Transverse colon (tissue), 4 donors: ENCODE results near the gene PDZRN3. TPM values are rescaled to one million over a fixed set of nuclear protein-coding genes. Genes with fewer than 3 reads are reported as not detected.
A peak's percentile ranks its signal among the peaks of the same experiment; 100 is the strongest.

Experiments used
- DNase-seq: peaks from one replicate; pipeline ENCODE4 v3.0.0-alpha.2; 2019
- H3K27ac ChIP-seq, 4 donors: fragments of 200-600 bp; sonication (generic); 2 replicates each; pipeline ENCODE4 v1.5.1; 2016 to 2018; ENCODE audit warnings: inconsistent platforms in 4 of 4
- H3K27me3 ChIP-seq: fragments of 200-600 bp; sonication (generic); 2 replicates; pipeline ENCODE4 v1.5.1; 2017; ENCODE audit warnings: inconsistent platforms
- H3K36me3 ChIP-seq, 4 donors: fragments of 200-600 bp; sonication (generic); 2 replicates each; pipeline ENCODE4 v1.5.1; 2017 to 2019; ENCODE audit warnings: inconsistent platforms in 4 of 4
- H3K4me1 ChIP-seq, 4 donors: fragments of 200-600 bp; sonication (generic); 2 replicates each; pipeline ENCODE4 v1.5.1; 2017 to 2020; ENCODE audit warnings: inconsistent platforms in 4 of 4
- H3K4me3 ChIP-seq, 4 donors: fragments of 200-600 bp; sonication (generic); 1 replicate in 1 of 4; 2 replicates in 3 of 4; pipeline versions ENCODE4 v1.5.1 to v1.6.1; 2017 to 2019; ENCODE audit warnings: inconsistent platforms in 4 of 4
- H3K9me3 ChIP-seq, 2 donors: fragments of 200-600 bp; sonication (generic); 2 replicates each; pipeline ENCODE4 v1.5.1; 2017 to 2019; ENCODE audit warnings: inconsistent platforms in 2 of 2
- CTCF ChIP-seq, 5 experiments: fragments of 200-600 bp in 3 of 5; fragments of 450-650 bp in 2 of 5; sonication (generic) in 3 of 5; IDR thresholded peaks; 1 replicate in 2 of 5; 2 replicates in 3 of 5; pipeline ENCODE4 v1.5.1; 2016 to 2017; ENCODE audit warnings: antibody characterized with exemption in 5 of 5, inconsistent platforms in 3 of 5, mild to moderate bottlenecking in 2 of 5, moderate library complexity in 1 of 5
- EP300 ChIP-seq: sonication (generic); formaldehyde crosslinking; IDR thresholded peaks from one replicate; pipeline ENCODE4 v1.6.1; 2017; ENCODE audit warnings: antibody characterized with exemption, low read depth
- POLR2A ChIP-seq: fragments of 450-650 bp; IDR thresholded peaks from one replicate; pipeline ENCODE4 v1.6.1; 2016; ENCODE audit warnings: antibody characterized with exemption, mild to moderate bottlenecking, moderate library complexity
- POLR2AphosphoS5 ChIP-seq, 3 donors: sonication (generic); formaldehyde crosslinking; IDR thresholded peaks; one replicate each; pipeline ENCODE4 v1.6.1; 2016; ENCODE audit warnings: antibody characterized with exemption in 3 of 3
- WGBS, 2 donors: methylation state at CpG; one replicate each; pipeline ENCODE4 v1.1.5; 2018; ENCODE audit warnings: low coverage in 1 of 2; 5-methylcytosine and 5-hydroxymethylcytosine counted together
- in situ Hi-C, 4 donors: fragments of 200-750 bp; cut with MboI; loops; one replicate each; pipeline versions ENCODE4 v1.15.0 to v1.15.1; 2017; ENCODE audit warnings: low sequenced_read_pairs in 3 of 4, low pct_ligation_motif_present in 1 of 4, low pct_unique_long_range_greater_than_20kb in 1 of 4
- intact Hi-C: fragments of 100-400 bp; cut with DNase I; formaldehyde crosslinking; loops from one replicate; pipeline ENCODE4 v1.15.1; 2023; ENCODE audit warnings: low total_unique reads
- total RNA-seq, 4 donors: library from RNA; depleted of rRNA; stranded (reverse); fragments of >200 nt; gene quantifications; one replicate each; pipeline ENCODE4 v1.1.0, GENCODE V29; 2016

PDZRN3 gene
- total RNA-seq, 4 donors from 2014 or later = 31.9 to 191 (median 75.3) TPM

DNA sequence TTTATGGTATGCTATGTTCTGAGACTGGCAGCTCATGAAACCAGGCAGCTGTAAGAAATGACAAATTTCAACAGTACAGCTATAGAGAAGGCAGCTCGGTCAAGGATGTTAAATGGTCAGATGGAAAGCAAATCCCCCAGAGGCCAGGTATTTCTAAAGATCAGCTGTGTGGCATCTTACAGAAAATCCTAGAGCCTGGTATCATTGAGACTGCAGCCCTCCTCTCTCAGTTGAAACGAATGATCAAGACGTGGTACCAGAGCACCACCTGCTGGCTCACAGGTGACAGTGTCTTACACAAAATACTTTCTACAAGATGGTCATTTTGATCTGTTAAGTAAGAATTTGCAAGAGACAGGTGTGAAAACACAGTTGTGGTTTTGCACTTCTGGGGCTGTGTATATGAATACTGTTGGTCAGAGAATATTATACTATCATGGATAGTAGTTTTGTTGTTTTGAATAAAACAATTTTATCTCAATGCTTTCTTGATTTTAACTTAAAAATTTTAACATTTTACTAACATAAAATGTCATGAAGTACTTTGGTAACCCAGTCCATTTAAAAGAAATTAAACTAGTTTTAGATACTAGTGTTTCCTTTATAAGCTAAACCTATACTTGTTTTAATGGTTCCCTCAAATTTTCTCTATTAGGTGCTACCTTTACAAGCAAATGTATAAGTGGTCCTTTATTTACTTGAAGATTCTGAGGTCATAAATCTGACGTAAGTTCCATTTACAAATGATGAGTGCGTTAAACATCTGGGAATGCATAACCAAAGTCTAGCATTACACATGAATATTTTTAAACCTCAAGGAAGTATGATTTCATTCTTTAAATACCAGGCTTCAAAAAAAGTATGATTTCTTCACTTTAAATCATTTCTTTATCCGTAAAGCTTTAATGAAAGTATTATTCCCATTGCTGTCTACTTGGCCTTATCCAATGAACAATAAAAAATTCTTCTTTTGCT, 121.8 kb downstream of the PDZRN3 start:
- H3K27ac ChIP-seq = peak overlapping the region; percentile 15 to 35 (median 32)

DNA sequence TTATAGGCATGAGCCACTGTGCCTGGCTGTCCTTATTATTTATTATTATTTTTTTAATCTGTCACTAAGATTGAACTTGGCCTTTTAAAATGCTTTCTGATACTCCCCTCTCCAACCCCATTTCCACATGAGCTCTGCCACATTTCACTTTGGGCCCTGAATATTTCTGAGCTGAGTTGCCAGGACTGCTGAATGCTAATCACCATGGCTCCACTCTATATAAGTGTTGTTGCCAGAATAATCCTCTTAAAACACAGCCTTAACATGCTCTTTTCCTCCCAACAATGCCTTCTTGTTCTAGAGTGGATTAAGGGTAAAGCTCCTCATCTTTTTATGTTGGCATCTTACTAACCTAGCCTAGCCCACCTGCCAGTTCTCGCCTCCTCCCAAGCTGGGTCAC, 124.4 kb downstream of the PDZRN3 start:
- no peak for TF ChIP-seq POLR2AphosphoS5 (IDR thresholded peaks at IDR 0.05)
- intact Hi-C loops (no loop called here), in situ Hi-C loops (loop anchor here (5.0 to 25.0 kb wide), 5 partner anchors 112 to 398 kb away; partner anchors contain the start of gene PDZRN3 (in 1 of the 4))
- Histone ChIP-seq H3K36me3 (no peaks in the 10 kb centered on the region), H3K4me3 (no peak overlapping the region), H3K27me3 (no peaks in the 10 kb centered on the region), H3K4me1 (peaks cover 12 to 37% (median 14%) of the 10 kb centered on the region in 4 donors), H3K27ac (no peak overlapping the region), H3K9me3 (no peaks in the 10 kb centered on the region)
- WGBS, 2 donors = 88 to 100% methylated on average over 1 of the region's 1 CpG
- DNase-seq = no peak

More for the DNA sequence above, 121.8 kb downstream of the PDZRN3 start:
- WGBS, 2 donors = 21 to 24% methylated on average over 6 of the region's 6 CpGs
- DNase-seq = peak; percentile 75
- Histone ChIP-seq H3K27me3 (no peaks in the 10 kb centered on the region), H3K9me3 (no peaks in the 10 kb centered on the region), H3K4me1 (peaks cover 10 to 28% (median 14%) of the 10 kb centered on the region in 4 donors), H3K36me3 (no peaks in the 10 kb centered on the region), H3K4me3 (no peak overlapping the region)
- intact Hi-C loops = loop anchor here (2.0 kb wide), 1 partner anchor 402 kb away; no protein-coding TSS in a partner anchor
- TF ChIP-seq CTCF (IDR thresholded peaks at IDR 0.05) (peak; percentile 77 to 87 (median 79)), EP300 (no peak), POLR2AphosphoS5 (IDR thresholded peaks at IDR 0.05) (no peak), POLR2A (no peak)
- in situ Hi-C loops = loop anchor here (5.0 to 25.0 kb wide), 5 partner anchors 109 to 401 kb away; partner anchors contain the start of gene PDZRN3 (in 1 of the 4)

DNA sequence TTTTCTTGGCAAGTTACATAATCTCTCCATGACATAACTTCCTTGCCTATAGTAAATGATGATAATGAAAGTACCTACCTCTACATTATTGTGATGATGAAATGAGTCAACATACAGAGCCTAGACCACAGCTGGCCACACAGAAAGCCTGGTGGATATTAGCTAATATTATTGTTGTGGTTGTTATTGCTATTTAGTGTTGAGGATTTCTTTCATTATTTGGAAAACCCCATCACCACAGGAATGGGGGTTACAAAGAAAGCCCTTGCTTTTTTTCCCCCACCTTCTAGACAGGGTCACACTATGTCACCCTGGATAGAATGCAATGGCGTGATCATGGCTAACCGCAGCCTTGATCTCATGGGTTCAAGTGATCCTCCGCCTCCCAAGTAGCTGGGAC, 125.0 kb downstream of the PDZRN3 start:
- H3K4me1 ChIP-seq = peaks cover 12 to 35% (median 14%) of the 10 kb centered on the region in 4 donors
- no peak overlapping the region for H3K27ac ChIP-seq
- DNase-seq = no peak
- TF ChIP-seq POLR2A (no peak), EP300 (no peak), CTCF (IDR thresholded peaks at IDR 0.05) (no peak), POLR2AphosphoS5 (IDR thresholded peaks at IDR 0.05) (no peak)
- H3K4me3 ChIP-seq = no peak overlapping the region
- no peaks in the 10 kb centered on the region for H3K9me3 ChIP-seq
- no peaks in the 10 kb centered on the region for H3K27me3 ChIP-seq
- in situ Hi-C loops (loop anchor here (5.0 to 25.0 kb wide), 7 partner anchors 113 to 405 kb away; partner anchors contain the start of gene PDZRN3 (in 1 of the 4)), intact Hi-C loops (no loop called here)
- whole genome bisulfite sequencing, 2 donors = 92% methylated on average over 3 of the region's 3 CpGs; no CpG with 5 or more reads in 1 of the 2 donors
- H3K36me3 ChIP-seq = no peaks in the 10 kb centered on the region

GRCh38 chr3:73498764-73499622, 125.7 kb downstream of the PDZRN3 start:
- no peaks in the 10 kb centered on the region for H3K9me3 ChIP-seq
- WGBS, 2 donors = 74 to 83% methylated on average over 13 to 23 of the region's 23 CpGs
- H3K4me1 ChIP-seq = peaks cover 6 to 27% (median 11%) of the 10 kb centered on the region in 4 donors
- no peaks in the 10 kb centered on the region for H3K36me3 ChIP-seq
- no peaks in the 10 kb centered on the region for H3K27me3 ChIP-seq
- DNase-seq = no peak
- TF ChIP-seq POLR2AphosphoS5 (IDR thresholded peaks at IDR 0.05) = no peak
- TF ChIP-seq EP300 = no peak
- TF ChIP-seq POLR2A = no peak
- no peak for TF ChIP-seq CTCF (IDR thresholded peaks at IDR 0.05)
- in situ Hi-C loops (loop anchor here in 3 of 4 donors (5.0 to 10.0 kb wide), 3 partner anchors 394 to 404 kb away; no protein-coding TSS in a partner anchor), intact Hi-C loops (no loop called here)
- no peak overlapping the region for H3K4me3 ChIP-seq
- no peak overlapping the region for H3K27ac ChIP-seq
